NT2/D1 (cell line): Measurements from ENCODE around the gene VAV3.

ENCODE experiments used
- DNase-seq: peaks from one replicate; pipeline ENCODE4 v3.0.0-alpha.2; 2011; ENCODE audit warnings: low read depth, low spot score
- H3K27me3 ChIP-seq: 2 replicates; pipeline ENCODE4 v1.6.0; 2011; ENCODE audit warnings: mild to moderate bottlenecking; ENCODE audit not compliant: insufficient read length, insufficient read depth
- H3K36me3 ChIP-seq: 2 replicates; pipeline ENCODE4 v1.6.1; 2011; ENCODE audit warnings: mild to moderate bottlenecking, low read length, mixed read lengths; ENCODE audit not compliant: insufficient read depth, insufficient read length
- H3K4me1 ChIP-seq: 2 replicates; pipeline ENCODE4 v1.5.1; 2011; ENCODE audit not compliant: insufficient read depth, insufficient read length
- H3K4me3 ChIP-seq: 2 replicates; pipeline ENCODE4 v1.5.1; 2011; ENCODE audit warnings: low read depth; ENCODE audit not compliant: insufficient read length
- H3K9ac ChIP-seq: 2 replicates; pipeline ENCODE4 v1.6.0; 2011; ENCODE audit warnings: low read depth; ENCODE audit not compliant: insufficient read length
- H3K9me3 ChIP-seq: 2 replicates; pipeline ENCODE4 v1.5.1; 2011; ENCODE audit warnings: mild to moderate bottlenecking, low read length; ENCODE audit not compliant: insufficient read depth
- SUZ12 ChIP-seq: IDR thresholded peaks from 2 replicates; pipeline ENCODE4 v1.6.1; 2011; ENCODE audit not compliant: insufficient read length, insufficient read depth; ENCODE audit errors: extremely low read depth
- YY1 ChIP-seq: IDR thresholded peaks from 2 replicates; pipeline ENCODE4 v1.6.1; 2011; ENCODE audit not compliant: insufficient read length, insufficient read depth
- ZNF274 ChIP-seq: IDR thresholded peaks from 2 replicates; pipeline ENCODE4 v1.6.1; 2011; ENCODE audit warnings: mild to moderate bottlenecking, low read depth, low read length

VAV3 gene

GRCh38 chr1:107804741-107805140 lies 160.2 kb downstream of the VAV3 start:
- H3K36me3 ChIP-seq: no peaks in the 10 kb centered on the region
- TF ChIP-seq YY1 (no peak), SUZ12 (no peak), ZNF274 (no peak)
- peaks cover 2% of the 10 kb centered on the region for H3K4me1 ChIP-seq
- H3K4me3 ChIP-seq: no peak overlapping the region
- DNase-seq: no peak
- no peaks in the 10 kb centered on the region for H3K27me3 ChIP-seq
- no peak overlapping the region for H3K9ac ChIP-seq
- no peaks in the 10 kb centered on the region for H3K9me3 ChIP-seq

- Histone ChIP-seq H3K9me3 (no peaks in the 10 kb centered on the region), H3K9ac (no peak overlapping the region), H3K36me3 (no peaks in the 10 kb centered on the region), H3K4me3 (no peak overlapping the region), H3K4me1 (peaks cover 2% of the 10 kb centered on the region), H3K27me3 (no peaks in the 10 kb centered on the region)
- TF ChIP-seq SUZ12: no peak
- no peak for TF ChIP-seq YY1
- no peak for TF ChIP-seq ZNF274
- DNase-seq: no peak
These were observed 160.8 kb downstream of the VAV3 start for GRCh38 chr1:107804134-107804533.

- no peak overlapping the region for H3K4me3 ChIP-seq
- no peak overlapping the region for H3K9ac ChIP-seq
- H3K27me3 ChIP-seq: no peaks in the 10 kb centered on the region
- no peak for DNase-seq
- TF ChIP-seq ZNF274: no peak
- no peak for TF ChIP-seq SUZ12
- no peak for TF ChIP-seq YY1
- no peaks in the 10 kb centered on the region for H3K9me3 ChIP-seq
- H3K36me3 ChIP-seq: no peaks in the 10 kb centered on the region
- peaks cover 2% of the 10 kb centered on the region for H3K4me1 ChIP-seq
These were observed 161.4 kb downstream of the VAV3 start for GRCh38 chr1:107803579-107803978.

GRCh38 chr1:107802654-107803053 lies 162.3 kb downstream of the VAV3 start:
- Histone ChIP-seq H3K4me1 (peaks cover 2% of the 10 kb centered on the region), H3K9ac (no peak overlapping the region), H3K4me3 (no peak overlapping the region), H3K9me3 (no peaks in the 10 kb centered on the region), H3K36me3 (no peaks in the 10 kb centered on the region), H3K27me3 (no peaks in the 10 kb centered on the region)
- no peak for DNase-seq
- TF ChIP-seq SUZ12 (no peak), YY1 (no peak), ZNF274 (no peak)

GRCh38 chr1:107795994-107796393 lies 169.0 kb downstream of the VAV3 start:
- DNase-seq: no peak
- no peaks in the 10 kb centered on the region for H3K4me1 ChIP-seq
- H3K9me3 ChIP-seq: no peaks in the 10 kb centered on the region
- H3K9ac ChIP-seq: no peak overlapping the region
- no peak overlapping the region for H3K4me3 ChIP-seq
- H3K27me3 ChIP-seq: no peaks in the 10 kb centered on the region
- TF ChIP-seq SUZ12: no peak
- no peak for TF ChIP-seq YY1
- TF ChIP-seq ZNF274: no peak
- H3K36me3 ChIP-seq: no peaks in the 10 kb centered on the region

GRCh38 chr1:107795441-107795840 lies 169.5 kb downstream of the VAV3 start:
- Histone ChIP-seq H3K27me3 (no peaks in the 10 kb centered on the region), H3K9me3 (no peaks in the 10 kb centered on the region), H3K4me1 (no peaks in the 10 kb centered on the region), H3K36me3 (no peaks in the 10 kb centered on the region), H3K9ac (no peak overlapping the region), H3K4me3 (no peak overlapping the region)
- TF ChIP-seq ZNF274 (no peak), YY1 (no peak), SUZ12 (no peak)
- DNase-seq: no peak

GRCh38 chr1:107794571-107794970 lies 170.4 kb downstream of the VAV3 start:
- Histone ChIP-seq H3K27me3 (no peaks in the 10 kb centered on the region), H3K9me3 (no peaks in the 10 kb centered on the region), H3K36me3 (no peaks in the 10 kb centered on the region), H3K9ac (no peak overlapping the region), H3K4me1 (no peaks in the 10 kb centered on the region), H3K4me3 (no peak overlapping the region)
- no peak for DNase-seq
- TF ChIP-seq ZNF274 (no peak), SUZ12 (no peak), YY1 (no peak)
